Activated T-cell treated with anti-CD3 and anti-CD28 coated beads, Interleukin-2, amount 50 U/mL, for 4 hours (primary cell): ENCODE measurements around the gene UACA. TPM values are rescaled to one million over a fixed set of nuclear protein-coding genes. Genes with fewer than 3 reads are reported as not detected.
A peak's percentile ranks its signal among the peaks of the same experiment; 100 is the strongest.
"Not testable (repeated sequence)": the region's sequence is repeated elsewhere in the genome, so short reads cannot be mapped to it uniquely, and the experiment has no call there.

Source experiments
- ATAC-seq, 2 donors: fragments of 200-7000 bp; cut with Tn5 transposase; one replicate each; pipeline ENCODE4 v1.10.0; 2021
- DNase-seq: peaks from one replicate; pipeline ENCODE4 v3.0.0-alpha.2; 2020
- H3K27me3 Mint-ChIP-seq: one replicate; pipeline ENCODE4 v1.8.0; 2021; ENCODE audit warnings: low read depth, mixed read lengths
- H3K36me3 Mint-ChIP-seq: one replicate; pipeline ENCODE4 v1.8.0; 2022; ENCODE audit warnings: mixed read lengths; ENCODE audit not compliant: insufficient read depth
- H3K4me1 Mint-ChIP-seq: one replicate; pipeline ENCODE4 v1.8.0; 2021; ENCODE audit warnings: low read depth, mixed read lengths
- H3K4me3 Mint-ChIP-seq: one replicate; pipeline ENCODE4 v1.8.0; 2021; ENCODE audit warnings: mild to moderate bottlenecking, moderate library complexity, mixed read lengths
- H3K9me3 Mint-ChIP-seq: one replicate; pipeline ENCODE4 v1.8.0; 2021; ENCODE audit warnings: mixed read lengths
- total RNA-seq, 3 donors: library from RNA; stranded (reverse); gene quantifications; one replicate each; pipeline ENCODE4 v1.2.1, GENCODE V29; 2021

Gene UACA
- 1 to 10 TPM in 1 of 3 donors, under 1 TPM in 2; 0.33 to 1.1 (median 0.61) TPM for total RNA-seq

GRCh38 chr15:70763120-70763949 lies at the start of gene UACA:
Gene UACA, minus strand, starts transcription at chr15:70763558. Its CDS starts 151 bp downstream, at chr15:70763407.
- ATAC-seq (peak; percentile 98), DNase-seq (peak; percentile 59)
- Mint-ChIP-seq H3K4me3 (peak within 1 kb of the TSS; percentile 83), H3K9me3 (no peaks in the 10 kb centered on the region), H3K27me3 (peaks cover 58% of the 10 kb centered on the region), H3K4me1 (peaks cover 19% of the 10 kb centered on the region), H3K36me3 (no peaks in the 10 kb centered on the region)

DNA sequence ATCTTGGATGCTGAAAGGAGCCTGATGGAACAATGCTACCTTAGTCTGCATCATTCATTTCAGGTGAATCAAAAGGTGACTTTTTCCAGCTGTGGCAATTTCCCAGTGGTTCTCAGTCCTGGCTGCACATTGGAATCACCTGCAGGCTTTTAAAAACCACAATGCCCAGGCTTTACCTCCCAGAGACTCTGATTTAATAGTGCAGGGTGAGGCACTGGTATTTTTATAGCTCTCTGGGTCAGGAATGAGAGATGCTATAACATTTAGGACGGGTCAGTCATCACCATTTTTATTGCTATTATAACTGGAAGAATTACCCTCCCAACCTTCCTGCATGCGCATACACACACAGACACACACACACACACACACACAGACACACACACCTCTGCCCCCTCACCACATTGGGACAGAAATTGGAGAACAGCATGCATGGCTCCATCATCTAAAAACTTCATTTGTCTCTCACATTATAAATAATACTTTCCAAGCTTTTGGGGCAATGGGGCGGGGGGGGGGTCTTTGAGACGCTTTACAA lies 49.5 kb upstream of the UACA start:
- H3K27me3 Mint-ChIP-seq, result peaks cover 8% of the 10 kb centered on the region
- H3K4me3 Mint-ChIP-seq, result no peak overlapping the region
- DNase-seq (no peak), ATAC-seq (no peak)
- no peaks in the 10 kb centered on the region for H3K36me3 Mint-ChIP-seq
- no peaks in the 10 kb centered on the region for H3K9me3 Mint-ChIP-seq
- H3K4me1 Mint-ChIP-seq, result peaks cover 2% of the 10 kb centered on the region

- DNase-seq (no peak), ATAC-seq (no peak)
- Mint-ChIP-seq H3K4me1 (peaks cover 2% of the 10 kb centered on the region), H3K4me3 (no peak overlapping the region), H3K36me3 (no peaks in the 10 kb centered on the region), H3K27me3 (peaks cover 8% of the 10 kb centered on the region), H3K9me3 (no peaks in the 10 kb centered on the region)
These were observed 47.7 kb upstream of the UACA start for GRCh38 chr15:70810916-70811578.

DNA sequence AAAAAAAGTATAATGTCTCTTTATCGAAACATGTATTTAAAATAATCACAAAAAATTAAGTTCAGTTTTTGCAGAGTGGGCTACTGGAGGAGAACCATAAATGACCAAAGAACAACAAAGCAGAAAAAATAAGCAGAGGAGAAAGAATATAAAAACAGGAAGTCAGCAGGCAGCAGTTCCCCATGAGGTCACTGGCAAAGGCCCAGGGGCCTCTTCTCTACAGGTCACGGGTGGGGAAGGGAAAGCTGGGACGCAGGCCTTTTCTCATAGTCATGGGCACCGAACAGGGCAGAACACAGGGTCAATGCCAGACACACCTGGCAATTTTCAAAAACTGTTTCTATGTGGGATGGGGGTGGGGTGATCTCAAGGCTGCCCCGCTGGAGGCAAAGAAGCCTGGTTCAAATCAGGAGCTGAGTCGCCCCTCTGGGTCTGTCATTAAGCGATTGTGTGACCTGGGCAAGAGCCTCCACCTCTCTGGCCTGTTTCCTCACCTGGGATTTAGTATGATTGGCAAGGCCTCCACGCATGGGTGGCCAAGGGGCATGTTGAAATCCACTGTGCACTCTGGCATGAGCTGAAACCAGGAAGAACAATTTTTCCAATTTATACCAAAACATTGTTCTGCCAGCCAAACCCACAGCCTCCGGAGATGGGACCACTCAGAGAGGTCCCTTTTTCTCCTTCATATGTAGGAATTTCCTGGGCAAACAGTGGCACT lies 43.8 kb upstream of the UACA start:
- ATAC-seq (no peak), DNase-seq (no peak)
- peaks cover 2% of the 10 kb centered on the region for H3K4me1 Mint-ChIP-seq
- peaks cover 10% of the 10 kb centered on the region for H3K27me3 Mint-ChIP-seq
- no peaks in the 10 kb centered on the region for H3K9me3 Mint-ChIP-seq
- no peak overlapping the region for H3K4me3 Mint-ChIP-seq
- H3K36me3 Mint-ChIP-seq, result no peaks in the 10 kb centered on the region

GRCh38 chr15:70804388-70804787 lies 41.0 kb upstream of the UACA start:
- H3K4me3 Mint-ChIP-seq, H3K4me1 Mint-ChIP-seq, ATAC-seq, H3K36me3 Mint-ChIP-seq, H3K9me3 Mint-ChIP-seq, DNase-seq, H3K27me3 Mint-ChIP-seq: not testable (repeated sequence)

DNA sequence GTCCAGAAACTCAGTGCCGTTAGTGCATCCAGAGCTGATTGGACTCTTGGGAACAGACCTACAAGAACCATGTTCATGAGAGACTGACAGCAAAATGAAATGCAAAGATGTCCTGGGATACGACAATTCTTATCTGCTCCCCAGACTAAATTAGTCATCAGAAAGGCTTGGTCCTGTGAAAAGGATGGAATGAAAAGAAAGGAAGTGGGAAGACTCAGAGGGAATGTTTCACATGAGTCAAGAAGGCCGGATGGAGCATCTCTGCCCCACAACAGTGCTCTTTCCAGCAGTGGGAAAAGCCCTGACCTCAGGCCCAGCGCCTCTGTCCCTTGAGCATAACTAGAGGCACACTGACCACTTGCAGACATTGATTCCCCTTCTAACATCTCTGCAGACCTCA lies 39.3 kb upstream of the UACA start:
- Mint-ChIP-seq H3K4me3 (no peak overlapping the region), H3K9me3 (no peaks in the 10 kb centered on the region), H3K4me1 (no peaks in the 10 kb centered on the region), H3K27me3 (peaks cover 5% of the 10 kb centered on the region), H3K36me3 (no peaks in the 10 kb centered on the region)
- ATAC-seq (no peak), DNase-seq (no peak)

- Mint-ChIP-seq H3K27me3 (peaks cover 5% of the 10 kb centered on the region), H3K4me3 (no peak overlapping the region), H3K36me3 (no peaks in the 10 kb centered on the region), H3K4me1 (no peaks in the 10 kb centered on the region), H3K9me3 (no peaks in the 10 kb centered on the region)
- no peak for ATAC-seq
- DNase-seq, result no peak
These were observed 37.8 kb upstream of the UACA start for GRCh38 chr15:70801109-70801508.

GRCh38 chr15:70799667-70800450 lies 36.5 kb upstream of the UACA start:
- H3K9me3 Mint-ChIP-seq, result no peaks in the 10 kb centered on the region
- peaks cover 5% of the 10 kb centered on the region for H3K27me3 Mint-ChIP-seq

DNA sequence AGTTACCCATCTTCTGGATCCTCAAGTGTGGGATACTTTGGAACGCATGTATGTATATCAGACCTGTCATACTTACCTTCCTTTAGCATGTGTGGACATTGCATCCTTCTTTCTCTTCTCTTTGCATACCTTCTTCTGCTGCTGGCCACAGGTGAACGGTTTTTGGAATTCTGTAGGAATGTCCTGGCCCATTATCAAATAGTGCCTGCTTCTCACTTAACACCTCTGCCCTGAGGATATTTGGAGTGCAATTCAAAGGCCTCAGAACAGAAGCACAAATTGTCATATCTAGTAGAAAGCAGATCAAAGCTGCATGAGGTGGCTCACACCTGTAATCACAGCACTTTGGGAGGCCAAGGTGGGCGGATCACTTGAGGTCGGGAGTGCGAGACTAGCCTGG lies 34.1 kb upstream of the UACA start:
- Mint-ChIP-seq H3K4me1 (no peaks in the 10 kb centered on the region), H3K36me3 (no peaks in the 10 kb centered on the region), H3K27me3 (peaks cover 7% of the 10 kb centered on the region), H3K9me3 (no peaks in the 10 kb centered on the region), H3K4me3 (no peak overlapping the region)
- ATAC-seq, result no peak
- no peak for DNase-seq

More at GRCh38 chr15:70799667-70800450, 36.5 kb upstream of the UACA start:
- Mint-ChIP-seq H3K4me1 (no peaks in the 10 kb centered on the region), H3K36me3 (no peaks in the 10 kb centered on the region), H3K4me3 (no peak overlapping the region)
- DNase-seq, result no peak
- ATAC-seq, result no peak

DNA sequence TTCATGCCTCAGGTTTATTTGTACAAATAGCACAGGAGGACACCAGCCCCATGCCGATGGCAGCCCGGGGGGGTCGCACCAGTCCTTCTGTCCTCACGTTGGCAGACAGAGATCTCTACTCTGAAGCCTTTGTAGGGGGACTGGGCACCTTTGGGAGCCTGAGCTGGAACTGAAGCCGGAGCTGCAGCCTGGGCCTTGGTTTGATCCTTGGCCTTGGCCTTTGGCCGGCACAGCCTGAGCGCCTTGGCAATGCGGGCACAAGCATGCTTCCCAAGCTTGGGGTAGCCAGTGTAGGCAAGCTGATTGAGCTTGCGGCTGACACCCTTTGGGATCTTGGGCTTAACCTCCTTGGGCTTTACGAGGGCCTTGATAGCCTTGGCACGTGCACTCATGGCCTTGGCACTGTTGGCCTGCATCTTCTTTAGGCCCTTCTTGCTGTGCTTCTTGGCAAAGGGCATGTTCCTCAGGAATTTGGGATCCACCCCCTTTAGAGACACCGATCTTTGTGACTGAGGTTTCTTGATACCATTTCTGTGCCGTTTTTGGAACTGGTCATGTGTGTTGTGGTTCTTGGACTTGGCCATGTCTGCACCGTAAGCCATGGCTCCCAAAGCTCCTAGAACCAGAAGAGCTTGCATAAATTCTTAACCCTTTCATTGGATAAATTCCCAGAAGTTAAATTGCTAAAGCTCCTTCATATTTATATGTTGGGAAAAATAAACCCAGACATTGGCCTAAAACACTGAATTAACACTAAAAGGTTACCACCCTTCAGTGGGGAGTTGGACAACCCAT lies 33.4 kb upstream of the UACA start:
- no peak overlapping the region for H3K4me3 Mint-ChIP-seq
- no peaks in the 10 kb centered on the region for H3K36me3 Mint-ChIP-seq
- no peaks in the 10 kb centered on the region for H3K9me3 Mint-ChIP-seq
- no peak for DNase-seq
- no peaks in the 10 kb centered on the region for H3K4me1 Mint-ChIP-seq
- no peak for ATAC-seq
- H3K27me3 Mint-ChIP-seq, result peaks cover 11% of the 10 kb centered on the region

DNA sequence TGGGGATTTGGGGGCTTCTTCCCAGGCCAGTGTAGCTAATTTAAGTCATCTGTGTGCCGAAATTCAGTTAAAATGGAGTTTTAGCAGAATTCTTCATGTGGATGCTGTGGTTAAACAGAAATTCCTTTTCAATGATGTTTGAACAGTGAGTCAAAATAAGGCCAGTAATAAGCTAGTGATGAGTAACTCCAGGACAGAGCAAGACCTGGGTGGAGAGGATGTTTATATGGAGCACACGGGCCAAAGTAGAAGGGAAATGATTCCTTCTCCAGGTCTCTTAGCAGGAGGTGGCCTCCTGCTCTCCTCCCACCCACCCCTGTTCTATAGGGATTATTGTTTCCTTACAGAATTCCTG lies 31.9 kb upstream of the UACA start:
- Mint-ChIP-seq H3K9me3 (no peaks in the 10 kb centered on the region), H3K4me1 (no peaks in the 10 kb centered on the region), H3K36me3 (no peaks in the 10 kb centered on the region), H3K27me3 (peaks cover 11% of the 10 kb centered on the region), H3K4me3 (no peak overlapping the region)
- DNase-seq (no peak), ATAC-seq (no peak)

DNA sequence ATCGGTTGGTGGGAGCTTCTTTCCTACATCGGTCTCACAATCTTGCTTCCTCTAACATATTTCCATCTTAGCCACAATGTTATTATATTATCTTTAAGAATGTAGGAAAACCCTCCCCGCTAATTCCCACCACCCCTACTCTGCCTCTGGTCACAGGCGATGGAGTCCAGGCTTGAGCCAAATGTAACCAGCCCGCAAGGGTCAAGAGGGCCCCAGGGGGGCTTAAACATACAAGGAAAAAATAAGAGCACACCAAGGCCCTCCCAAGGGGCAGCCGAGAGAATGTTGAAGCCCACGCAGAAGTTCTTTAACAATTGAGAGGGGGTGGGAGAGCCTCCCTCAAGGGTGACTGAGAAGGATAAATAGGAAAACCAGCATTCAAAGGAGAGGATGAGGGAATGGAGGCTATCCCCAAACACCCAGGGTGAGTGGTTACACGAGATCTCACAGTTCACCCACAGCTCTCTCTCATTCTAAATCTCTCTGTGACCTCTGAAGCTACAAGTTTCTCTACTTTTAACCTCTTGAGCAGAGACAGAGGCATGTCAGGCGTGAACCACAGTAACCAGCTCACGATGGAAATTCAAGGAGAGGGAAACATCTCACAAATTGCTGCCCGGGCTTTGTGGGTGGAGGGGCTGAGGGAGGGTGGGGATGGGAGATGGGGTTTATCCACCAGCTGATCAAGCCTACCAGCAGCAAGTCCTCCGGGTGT lies 31.4 kb upstream of the UACA start:
- Mint-ChIP-seq H3K4me1 (no peaks in the 10 kb centered on the region), H3K9me3 (no peaks in the 10 kb centered on the region), H3K4me3 (no peak overlapping the region), H3K36me3 (no peaks in the 10 kb centered on the region), H3K27me3 (peaks cover 11% of the 10 kb centered on the region)
- ATAC-seq (no peak), DNase-seq (no peak)

DNA sequence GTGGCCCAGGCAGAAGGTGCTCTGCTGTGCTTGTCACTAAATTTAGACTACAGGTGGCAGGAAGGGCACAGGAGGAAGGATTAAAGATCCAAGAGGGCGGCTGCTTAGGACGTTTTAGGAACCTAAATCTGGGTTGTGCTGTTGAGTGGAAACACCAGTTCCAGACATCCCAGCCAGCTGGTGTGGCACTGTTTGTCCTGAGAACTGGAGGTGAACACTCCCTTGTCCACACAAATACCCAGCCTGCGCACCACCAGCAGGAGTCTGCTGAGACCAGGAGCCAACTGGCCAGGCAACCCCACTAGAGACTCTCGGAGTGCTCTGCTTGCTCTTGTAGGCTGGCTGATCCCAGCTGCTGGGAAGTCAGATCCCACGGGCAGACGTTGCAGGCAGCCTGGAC lies 30.3 kb upstream of the UACA start:
- no peak overlapping the region for H3K4me3 Mint-ChIP-seq
- no peaks in the 10 kb centered on the region for H3K4me1 Mint-ChIP-seq
- H3K9me3 Mint-ChIP-seq, result no peaks in the 10 kb centered on the region
- peaks cover 8% of the 10 kb centered on the region for H3K27me3 Mint-ChIP-seq
- DNase-seq, result no peak
- no peaks in the 10 kb centered on the region for H3K36me3 Mint-ChIP-seq
- no peak for ATAC-seq
